Neural progenitor cell (in vitro differentiated cells): ENCODE measurements around the gene SPAG8.

Experiments used
- EZH2 ChIP-seq: fragments of 200-600 bp; sonication (generic); IDR thresholded peaks from 2 replicates; pipeline ENCODE4 v1.6.1; 2017; ENCODE audit warnings: antibody characterized with exemption, mild to moderate bottlenecking, moderate library complexity
- TF ChIP-seq, protein P1 (sequence below): fragments of 200-600 bp; sonication (generic); IDR thresholded peaks from 2 replicates; pipeline ENCODE4 v1.5.1; 2017; ENCODE audit warnings: antibody characterized with exemption, mild to moderate bottlenecking

DNA sequence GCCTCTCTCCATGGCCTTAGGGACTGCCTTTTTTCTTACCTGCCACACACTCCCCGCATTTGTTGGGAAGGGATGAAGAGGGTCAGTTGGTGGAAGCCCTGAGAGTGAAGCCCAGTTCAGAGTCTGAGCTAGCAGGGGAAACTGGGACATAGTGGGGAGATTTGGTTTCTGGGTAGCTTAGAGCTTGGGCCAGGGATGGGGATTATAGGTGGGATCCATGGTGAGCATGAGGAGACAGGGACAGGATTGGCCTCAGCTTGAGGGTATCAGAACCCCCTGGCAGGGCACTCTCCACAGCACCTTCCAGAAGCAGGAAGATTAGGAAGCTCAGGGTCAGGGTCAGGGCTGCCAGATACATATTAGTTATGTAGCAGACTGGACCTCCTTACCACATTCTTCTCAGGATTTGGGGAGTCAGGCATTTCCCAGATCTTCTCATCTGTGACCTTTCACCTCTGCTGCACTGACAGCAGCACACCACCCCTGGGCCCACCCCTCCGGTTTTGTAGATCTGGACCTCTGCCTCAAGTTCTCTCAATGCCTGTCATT is 40.3 kb upstream of the SPAG8 start:
- TF ChIP-seq, protein P1, sequence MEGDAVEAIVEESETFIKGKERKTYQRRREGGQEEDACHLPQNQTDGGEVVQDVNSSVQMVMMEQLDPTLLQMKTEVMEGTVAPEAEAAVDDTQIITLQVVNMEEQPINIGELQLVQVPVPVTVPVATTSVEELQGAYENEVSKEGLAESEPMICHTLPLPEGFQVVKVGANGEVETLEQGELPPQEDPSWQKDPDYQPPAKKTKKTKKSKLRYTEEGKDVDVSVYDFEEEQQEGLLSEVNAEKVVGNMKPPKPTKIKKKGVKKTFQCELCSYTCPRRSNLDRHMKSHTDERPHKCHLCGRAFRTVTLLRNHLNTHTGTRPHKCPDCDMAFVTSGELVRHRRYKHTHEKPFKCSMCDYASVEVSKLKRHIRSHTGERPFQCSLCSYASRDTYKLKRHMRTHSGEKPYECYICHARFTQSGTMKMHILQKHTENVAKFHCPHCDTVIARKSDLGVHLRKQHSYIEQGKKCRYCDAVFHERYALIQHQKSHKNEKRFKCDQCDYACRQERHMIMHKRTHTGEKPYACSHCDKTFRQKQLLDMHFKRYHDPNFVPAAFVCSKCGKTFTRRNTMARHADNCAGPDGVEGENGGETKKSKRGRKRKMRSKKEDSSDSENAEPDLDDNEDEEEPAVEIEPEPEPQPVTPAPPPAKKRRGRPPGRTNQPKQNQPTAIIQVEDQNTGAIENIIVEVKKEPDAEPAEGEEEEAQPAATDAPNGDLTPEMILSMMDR, result no peak
- TF ChIP-seq EZH2, result no peak
